K562 (cell line): ENCODE measurements around the gene PRRC2A. TPM values are rescaled to one million over a fixed set of nuclear protein-coding genes. Genes with fewer than 3 reads are reported as not detected.

Experiments
- ADNP ChIP-seq: fragments of 200-800 bp; sonication (Bioruptor generic); IDR thresholded peaks from 2 replicates; pipeline ENCODE4 v1.6.1; 2016; ENCODE audit warnings: missing genetic modification characterization, missing compliant biosample characterization
- BMI1 ChIP-seq: fragments of 150-350 bp; IDR thresholded peaks from 2 replicates; pipeline ENCODE4 v1.6.1; 2014; ENCODE audit warnings: low read length
- CBX5 ChIP-seq: IDR thresholded peaks from 2 replicates; pipeline ENCODE4 v1.6.1; 2014; ENCODE audit warnings: low read depth, borderline replicate concordance
- CEBPB ChIP-seq: fragments of 450-650 bp; IDR thresholded peaks from 2 replicates; pipeline ENCODE4 v1.6.1; 2016; ENCODE audit warnings: missing genetic modification characterization, missing compliant biosample characterization
- ESRRB ChIP-seq: fragments of 250-450 bp; sonication (Bioruptor Pico); IDR thresholded peaks from 2 replicates; pipeline ENCODE4 v1.5.0; 2020; ENCODE audit warnings: mild to moderate bottlenecking, moderate library complexity, borderline replicate concordance
- HDAC3 ChIP-seq: fragments of 450-650 bp; IDR thresholded peaks from 2 replicates; pipeline ENCODE4 v1.6.1; 2018; ENCODE audit warnings: borderline replicate concordance, mild to moderate bottlenecking, moderate library complexity; ENCODE audit not compliant: partially characterized antibody
- JUN ChIP-seq, 2 experiments: sonication (generic) in 1 of 2; formaldehyde crosslinking in 1 of 2; IDR thresholded peaks; 2 replicates each; pipeline versions ENCODE4 v1.6.1 to v1.8.0; 2012 to 2022; ENCODE audit warnings: borderline replicate concordance in 2 of 2, mild to moderate bottlenecking in 2 of 2, improper control_type of control experiment in 1 of 2, low read depth in 1 of 2, low read length in 1 of 2, missing genetic modification reagents in 1 of 2
- KDM4B ChIP-seq, 2 experiments: fragments of 450-650 bp in 1 of 2; sonication (generic) in 1 of 2; IDR thresholded peaks; 2 replicates each; pipeline ENCODE4 v1.6.1; 2016 to 2017; ENCODE audit warnings: borderline replicate concordance in 2 of 2, antibody characterized with exemption in 1 of 2, low read depth in 1 of 2, mild to moderate bottlenecking in 1 of 2
- PATZ1 ChIP-seq: fragments of 250-450 bp; sonication (Bioruptor Pico); IDR thresholded peaks from 2 replicates; pipeline ENCODE4 v1.5.0; 2020; ENCODE audit warnings: mild to moderate bottlenecking, borderline replicate concordance
- PTBP1 ChIP-seq: fragments of 200-400 bp; formaldehyde crosslinking; IDR thresholded peaks from 2 replicates; pipeline ENCODE4 v1.6.1; 2017; ENCODE audit warnings: low read depth, low read length
- SETDB1 ChIP-seq: IDR thresholded peaks from one replicate; pipeline ENCODE4 v1.6.1; 2012; ENCODE audit warnings: low read length, control low read depth, inconsistent platforms
- SMARCC2 ChIP-seq: fragments of 450-650 bp; IDR thresholded peaks from 2 replicates; pipeline ENCODE4 v1.6.1; 2017; ENCODE audit warnings: antibody characterized with exemption, moderate library complexity, mild to moderate bottlenecking, low read depth
- SP1 ChIP-seq: sonication (generic); formaldehyde crosslinking; IDR thresholded peaks from 2 replicates; pipeline ENCODE4 v1.8.1; 2022; ENCODE audit warnings: mild to moderate bottlenecking, missing genetic modification reagents
- YBX1 ChIP-seq: fragments of 450-650 bp; IDR thresholded peaks from 2 replicates; pipeline ENCODE4 v1.7.1; 2016; ENCODE audit warnings: mild to moderate bottlenecking
- YY1 ChIP-seq, 3 experiments: IDR thresholded peaks; 2 replicates each; pipeline ENCODE4 v1.6.1; 2011; ENCODE audit warnings: low read length in 2 of 3, mild to moderate bottlenecking in 2 of 3, moderate library complexity in 2 of 3, borderline replicate concordance in 1 of 3, control low read depth in 1 of 3, low read depth in 1 of 3; ENCODE audit not compliant: insufficient read depth in 3 of 3, insufficient replicate concordance in 2 of 3, control insufficient read depth in 1 of 3, insufficient read length in 1 of 3; ENCODE audit errors: extremely low read depth in 1 of 3
- ZNF232 ChIP-seq: sonication (generic); formaldehyde crosslinking; IDR thresholded peaks from 2 replicates; pipeline ENCODE4 v1.8.0; 2022; ENCODE audit warnings: mild to moderate bottlenecking, missing genetic modification reagents
- ZNF282 ChIP-seq: sonication (generic); formaldehyde crosslinking; IDR thresholded peaks from 2 replicates; pipeline ENCODE4 v1.8.1; 2023; ENCODE audit warnings: missing genetic modification reagents
- polyA plus RNA-seq, 8 experiments: library from polyadenylated mRNA; depleted of rRNA in 4 of 8; stranded (reverse) in 5 of 8; unstranded in 3 of 8; fragments of >200 nt; fragmentation: Nextera tagmentation in 2 of 8; fragmentation: Illumina TruSeq in 1 of 8; extraction: Ambion mirVana in 2 of 8; extraction: Trizol in 1 of 8; gene quantifications; 2 replicates each; pipeline versions ENCODE4 v1.2.1 to v1.2.3, GENCODE V29; 2011 to 2014; ENCODE audit warnings: inconsistent platforms in 1 of 8, missing spikeins in 1 of 8
- total RNA-seq, 7 experiments: library from RNA; depleted of rRNA in 6 of 7; stranded (reverse); fragments of >200 nt in 6 of 7; fragmentation: Illumina TruSeq in 2 of 7; extraction: Trizol in 2 of 7; gene quantifications; 2 replicates each; pipeline versions ENCODE4 v1.2.1 to v1.2.3, GENCODE V29; 2011 to 2021; ENCODE audit warnings: low replicate concordance in 1 of 7
- TF ChIP-seq, protein P1 (sequence below): sonication (generic); formaldehyde crosslinking; IDR thresholded peaks from 2 replicates; pipeline ENCODE4 v1.8.0; 2022; ENCODE audit warnings: mild to moderate bottlenecking, missing genetic modification reagents
- TF ChIP-seq, protein P2 (sequence below): sonication (generic); formaldehyde crosslinking; IDR thresholded peaks from 2 replicates; pipeline ENCODE4 v1.8.0; 2022; ENCODE audit warnings: missing genetic modification reagents, mild to moderate bottlenecking, borderline replicate concordance
- TF ChIP-seq, protein P3 (sequence below): fragments of 200-800 bp; sonication (Bioruptor generic); IDR thresholded peaks from 2 replicates; pipeline ENCODE4 v1.6.1; 2017; ENCODE audit warnings: missing genetic modification characterization, missing compliant biosample characterization

The PRRC2A gene
- total and polyA plus RNA-seq, 9 of the 15 experiments (the other 6 are each of a cell fraction or from before 2014, with no cell fraction given), result 1.0 to 332 (median 63.0) TPM

DNA sequence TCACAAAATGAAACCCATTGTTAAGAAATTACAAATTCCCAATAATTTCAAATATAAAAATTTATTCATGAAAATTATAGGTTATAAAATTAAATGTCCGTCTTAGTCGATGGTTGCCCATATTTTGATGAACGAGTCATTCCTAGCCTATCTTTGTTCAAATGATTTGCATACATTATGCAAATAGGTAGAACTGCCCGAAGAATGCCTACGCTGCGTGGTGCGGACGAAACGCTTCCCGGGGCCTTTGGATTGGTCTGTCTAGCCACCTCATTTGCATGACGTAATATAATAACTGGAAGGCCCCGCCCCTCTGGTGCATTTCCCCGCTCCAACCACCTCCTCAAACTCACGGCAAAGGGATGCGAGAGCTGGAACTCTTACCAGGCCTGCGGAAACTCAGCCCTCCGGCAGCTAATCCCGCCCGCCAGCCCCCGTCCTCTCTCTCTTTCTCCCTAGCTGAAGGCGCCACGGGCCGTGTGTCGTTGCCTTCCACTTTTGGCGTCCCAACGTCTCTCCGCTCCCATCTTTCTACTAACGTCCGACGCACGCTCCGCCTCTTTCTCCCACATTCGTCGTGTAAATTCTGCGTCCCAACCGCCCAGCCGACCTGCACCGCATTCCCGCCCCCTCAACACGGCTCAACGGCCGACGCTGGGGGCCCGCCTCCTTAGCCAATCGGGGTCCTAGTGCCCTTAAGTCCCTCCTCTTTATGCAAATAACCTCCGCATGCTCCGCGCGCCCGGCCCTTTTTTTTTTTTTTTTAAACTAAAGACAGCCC, 520 bp upstream of the PRRC2A start (continued):
- TF ChIP-seq YY1 (IDR thresholded peaks at IDR 0.05; ENCODE audit: borderline replicate concordance in 1 of 3, control insufficient read depth in 1 of 3, extremely low read depth in 1 of 3, insufficient read depth in 3 of 3, insufficient read length in 1 of 3, insufficient replicate concordance in 2 of 3, low read depth in 1 of 3, low read length in 2 of 3) (peak in 2 of 3 experiments; percentile 75 to 88), ADNP (tag) (no peak), BMI1 (peak; percentile 27; the same call in 1 of the 2 replicates), ZNF282 (CRISPR knock-in tag) (no peak), PATZ1 (no peak), ESRRB (no peak), HDAC3 (peak; percentile 14), ZNF232 (CRISPR knock-in tag) (no peak), CEBPB (tag) (peak; percentile 89), CBX5 (no peak), SP1 (CRISPR knock-in tag) (peak; percentile 96), KDM4B (IDR thresholded peaks at IDR 0.05; ENCODE audit: borderline replicate concordance in 2 of 2, low read depth in 1 of 2) (0 out of 4 replicates have a peak, but pooled peaks of 1 of the 2 experiments have one; percentile 1), JUN (IDR thresholded peaks at IDR 0.05; ENCODE audit: borderline replicate concordance, low read depth, low read length) (peak; percentile 84), JUN (CRISPR knock-in tag; IDR thresholded peaks at IDR 0.05; ENCODE audit: borderline replicate concordance) (0 out of 2 replicates have a peak, but pooled peaks have one; percentile 76), SMARCC2 (no peak), PTBP1 (no peak), YBX1 (no peak), SETDB1 (no peak)
- TF ChIP-seq, protein P1, sequence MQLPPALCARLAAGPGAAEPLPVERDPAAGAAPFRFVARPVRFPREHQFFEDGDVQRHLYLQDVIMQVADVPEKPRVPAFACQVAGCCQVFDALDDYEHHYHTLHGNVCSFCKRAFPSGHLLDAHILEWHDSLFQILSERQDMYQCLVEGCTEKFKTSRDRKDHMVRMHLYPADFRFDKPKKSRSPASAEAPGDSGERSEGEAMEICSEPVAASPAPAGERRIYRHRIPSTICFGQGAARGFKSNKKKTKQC (CRISPR knock-in tag), result peak; percentile 67; the same call in 1 of the 2 replicates
- TF ChIP-seq, protein P2, sequence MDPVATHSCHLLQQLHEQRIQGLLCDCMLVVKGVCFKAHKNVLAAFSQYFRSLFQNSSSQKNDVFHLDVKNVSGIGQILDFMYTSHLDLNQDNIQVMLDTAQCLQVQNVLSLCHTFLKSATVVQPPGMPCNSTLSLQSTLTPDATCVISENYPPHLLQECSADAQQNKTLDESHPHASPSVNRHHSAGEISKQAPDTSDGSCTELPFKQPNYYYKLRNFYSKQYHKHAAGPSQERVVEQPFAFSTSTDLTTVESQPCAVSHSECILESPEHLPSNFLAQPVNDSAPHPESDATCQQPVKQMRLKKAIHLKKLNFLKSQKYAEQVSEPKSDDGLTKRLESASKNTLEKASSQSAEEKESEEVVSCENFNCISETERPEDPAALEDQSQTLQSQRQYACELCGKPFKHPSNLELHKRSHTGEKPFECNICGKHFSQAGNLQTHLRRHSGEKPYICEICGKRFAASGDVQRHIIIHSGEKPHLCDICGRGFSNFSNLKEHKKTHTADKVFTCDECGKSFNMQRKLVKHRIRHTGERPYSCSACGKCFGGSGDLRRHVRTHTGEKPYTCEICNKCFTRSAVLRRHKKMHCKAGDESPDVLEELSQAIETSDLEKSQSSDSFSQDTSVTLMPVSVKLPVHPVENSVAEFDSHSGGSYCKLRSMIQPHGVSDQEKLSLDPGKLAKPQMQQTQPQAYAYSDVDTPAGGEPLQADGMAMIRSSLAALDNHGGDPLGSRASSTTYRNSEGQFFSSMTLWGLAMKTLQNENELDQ (CRISPR knock-in tag), result no peak
- TF ChIP-seq, protein P3, sequence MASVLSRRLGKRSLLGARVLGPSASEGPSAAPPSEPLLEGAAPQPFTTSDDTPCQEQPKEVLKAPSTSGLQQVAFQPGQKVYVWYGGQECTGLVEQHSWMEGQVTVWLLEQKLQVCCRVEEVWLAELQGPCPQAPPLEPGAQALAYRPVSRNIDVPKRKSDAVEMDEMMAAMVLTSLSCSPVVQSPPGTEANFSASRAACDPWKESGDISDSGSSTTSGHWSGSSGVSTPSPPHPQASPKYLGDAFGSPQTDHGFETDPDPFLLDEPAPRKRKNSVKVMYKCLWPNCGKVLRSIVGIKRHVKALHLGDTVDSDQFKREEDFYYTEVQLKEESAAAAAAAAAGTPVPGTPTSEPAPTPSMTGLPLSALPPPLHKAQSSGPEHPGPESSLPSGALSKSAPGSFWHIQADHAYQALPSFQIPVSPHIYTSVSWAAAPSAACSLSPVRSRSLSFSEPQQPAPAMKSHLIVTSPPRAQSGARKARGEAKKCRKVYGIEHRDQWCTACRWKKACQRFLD (CRISPR knock-in tag), result peak; percentile 27
